IPS DF 6.9 (cell line): ENCODE results near the gene DNAJA3.

Experiments used
- DNase-seq: peaks from one replicate; pipeline ENCODE4 v3.0.0-alpha.2; 2013; ENCODE audit warnings: low read depth, low spot score
- H3K27ac ChIP-seq: one replicate; pipeline ENCODE4 v1.5.1; 2013; ENCODE audit warnings: low read length, control low read depth
- H3K27me3 ChIP-seq: 2 replicates; pipeline ENCODE4 v1.6.1; 2013; ENCODE audit warnings: mild to moderate bottlenecking, low read length; ENCODE audit not compliant: control insufficient read depth, insufficient read depth
- H3K36me3 ChIP-seq: 2 replicates; pipeline ENCODE4 v1.6.1; 2013; ENCODE audit warnings: low read length; ENCODE audit not compliant: control insufficient read depth, insufficient read depth
- H3K4me1 ChIP-seq: 2 replicates; pipeline ENCODE4 v1.6.1; 2013; ENCODE audit warnings: low read length; ENCODE audit not compliant: control insufficient read depth, insufficient read depth
- H3K4me3 ChIP-seq: 2 replicates; pipeline ENCODE4 v1.5.1; 2013; ENCODE audit warnings: mild to moderate bottlenecking, low read length
- H3K9me3 ChIP-seq: 2 replicates; pipeline ENCODE4 v1.6.1; 2013; ENCODE audit warnings: low read length, inconsistent platforms; ENCODE audit not compliant: control insufficient read depth, insufficient read depth
- WGBS: extraction: QIAGEN DNeasy Blood & Tissue Kit; methylation state at CpG from one replicate; pipeline ENCODE4 v1.1.7; 2013; ENCODE audit warnings: mixed read lengths, missing lambda C conversion rate; ENCODE audit not compliant: insufficient read length, insufficient coverage; 5-methylcytosine and 5-hydroxymethylcytosine counted together

Gene DNAJA3

GRCh38 chr16:4461250-4462085, 35.8 kb downstream of the DNAJA3 start:
- H3K4me3 ChIP-seq, result no peak overlapping the region
- H3K27ac ChIP-seq, result no peak overlapping the region
- H3K27me3 ChIP-seq, result no peaks in the 10 kb centered on the region
- no peak for DNase-seq
- WGBS, result no CpG with 5 or more reads among the region's 27 CpGs
- no peaks in the 10 kb centered on the region; the same call in 1 of the 2 replicates for H3K4me1 ChIP-seq
- no peaks in the 10 kb centered on the region for H3K9me3 ChIP-seq
- H3K36me3 ChIP-seq, result peaks cover 18% of the 10 kb centered on the region

GRCh38 chr16:4463522-4464163, 38.0 kb downstream of the DNAJA3 start:
- Histone ChIP-seq H3K4me3 (no peak overlapping the region), H3K4me1 (no peaks in the 10 kb centered on the region; the same call in 1 of the 2 replicates), H3K36me3 (peaks cover 21% of the 10 kb centered on the region), H3K9me3 (no peaks in the 10 kb centered on the region), H3K27ac (no peak overlapping the region), H3K27me3 (no peaks in the 10 kb centered on the region)
- no CpG with 5 or more reads among the region's 22 CpGs for WGBS
- no peak for DNase-seq

- no CpG with 5 or more reads among the region's 32 CpGs for WGBS
- no peak overlapping the region for H3K27ac ChIP-seq
- no peaks in the 10 kb centered on the region for H3K27me3 ChIP-seq
- H3K9me3 ChIP-seq, result no peaks in the 10 kb centered on the region
- no peak for DNase-seq
- H3K4me3 ChIP-seq, result no peak overlapping the region
- H3K36me3 ChIP-seq, result peaks cover 26% of the 10 kb centered on the region
- no peaks in the 10 kb centered on the region; the same call in 1 of the 2 replicates for H3K4me1 ChIP-seq
These were observed 40.5 kb downstream of the DNAJA3 start for GRCh38 chr16:4465977-4466779.

DNA sequence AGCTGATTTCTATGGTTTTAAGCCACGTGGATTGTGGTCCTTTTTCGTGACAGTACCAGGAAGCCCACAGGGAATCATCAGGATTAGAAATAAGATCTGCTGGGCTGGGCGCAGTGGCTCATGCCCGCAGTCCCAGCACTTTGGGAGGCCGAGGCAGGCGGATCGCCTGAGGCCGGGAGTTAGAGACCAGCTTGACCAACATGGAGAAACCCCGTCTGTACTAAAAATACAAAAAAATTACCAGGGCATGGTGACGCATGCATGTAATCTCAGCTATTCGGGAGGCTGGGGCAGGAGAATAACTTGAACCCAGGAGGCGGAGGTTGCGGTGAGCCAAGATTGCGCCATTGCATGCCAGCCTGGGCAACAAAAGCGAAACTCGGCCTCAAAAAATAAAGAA, 42.2 kb downstream of the DNAJA3 start:
- Histone ChIP-seq H3K4me1 (no peaks in the 10 kb centered on the region), H3K36me3 (peaks cover 26% of the 10 kb centered on the region)

GRCh38 chr16:4468972-4469371, 43.3 kb downstream of the DNAJA3 start:
- H3K36me3 ChIP-seq, result peaks cover 23% of the 10 kb centered on the region
- no peak for DNase-seq
- no CpG with 5 or more reads among the region's 10 CpGs for WGBS

More for the DNA sequence above, 42.2 kb downstream of the DNAJA3 start:
- DNase-seq, result no peak
- Histone ChIP-seq H3K27me3 (no peaks in the 10 kb centered on the region), H3K4me3 (no peak overlapping the region), H3K27ac (no peak overlapping the region), H3K9me3 (no peaks in the 10 kb centered on the region)
- no CpG with 5 or more reads among the region's 16 CpGs for WGBS

DNA sequence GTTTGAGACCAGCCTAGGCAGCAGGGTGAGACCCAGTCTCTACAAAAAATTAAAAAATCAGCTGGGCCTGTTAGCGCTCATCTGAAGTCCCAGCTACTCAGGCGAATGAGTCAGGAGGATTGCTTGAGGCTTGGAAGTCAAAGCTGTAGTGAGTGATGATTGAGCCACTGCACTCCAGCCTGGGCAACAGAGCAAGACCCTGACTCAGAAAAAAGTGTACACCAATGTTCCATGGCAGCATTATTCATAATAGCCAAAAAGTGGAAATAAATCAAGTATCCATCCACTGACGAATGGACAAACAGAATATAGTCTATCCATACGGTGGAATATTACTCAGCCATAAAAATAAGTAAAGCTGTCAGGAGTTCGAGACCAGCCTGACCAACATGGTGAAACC, 46.2 kb downstream of the DNAJA3 start:
- H3K4me1 ChIP-seq, result peaks cover 2% of the 10 kb centered on the region; the same call in 1 of the 2 replicates
- H3K27ac ChIP-seq, result no peak overlapping the region
- no peaks in the 10 kb centered on the region for H3K9me3 ChIP-seq

More at GRCh38 chr16:4468972-4469371, 43.3 kb downstream of the DNAJA3 start:
- no peaks in the 10 kb centered on the region for H3K4me1 ChIP-seq
- H3K9me3 ChIP-seq, result no peaks in the 10 kb centered on the region
- no peak overlapping the region for H3K4me3 ChIP-seq
- H3K27ac ChIP-seq, result no peak overlapping the region
- H3K27me3 ChIP-seq, result no peaks in the 10 kb centered on the region

DNA sequence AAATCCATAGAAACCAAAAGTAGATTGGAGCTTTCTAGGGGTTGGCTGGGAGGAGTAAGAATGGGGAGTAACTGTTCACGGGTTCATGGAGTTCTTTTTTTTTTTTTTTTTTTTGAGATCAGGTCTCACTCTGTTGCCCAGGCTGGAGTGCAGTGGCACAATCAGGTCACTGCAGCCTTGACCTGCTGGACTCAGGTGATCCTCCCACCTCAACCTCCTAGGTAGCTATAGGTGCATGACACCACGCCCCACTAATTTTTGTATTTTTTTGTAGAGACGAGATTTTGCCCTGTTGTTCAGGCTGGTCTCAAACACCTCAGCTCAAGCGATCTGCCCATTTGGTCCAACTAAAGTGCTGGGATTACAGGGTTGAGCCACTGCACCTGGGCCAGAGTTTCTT, 47.2 kb downstream of the DNAJA3 start:
- WGBS, result no CpG with 5 or more reads among the region's 4 CpGs
- H3K4me1 ChIP-seq, result peaks cover 2% of the 10 kb centered on the region; the same call in 1 of the 2 replicates
- peaks cover 7% of the 10 kb centered on the region; the same call in 1 of the 2 replicates for H3K36me3 ChIP-seq
- no peak overlapping the region for H3K27ac ChIP-seq
- no peaks in the 10 kb centered on the region for H3K9me3 ChIP-seq
- H3K27me3 ChIP-seq, result no peaks in the 10 kb centered on the region
- no peak overlapping the region for H3K4me3 ChIP-seq
- DNase-seq, result no peak

More for the DNA sequence above, 46.2 kb downstream of the DNAJA3 start:
- Histone ChIP-seq H3K27me3 (no peaks in the 10 kb centered on the region), H3K4me3 (no peak overlapping the region), H3K36me3 (peaks cover 7% of the 10 kb centered on the region; the same call in 1 of the 2 replicates)
- no peak for DNase-seq
- WGBS, result no CpG with 5 or more reads among the region's 5 CpGs

DNA sequence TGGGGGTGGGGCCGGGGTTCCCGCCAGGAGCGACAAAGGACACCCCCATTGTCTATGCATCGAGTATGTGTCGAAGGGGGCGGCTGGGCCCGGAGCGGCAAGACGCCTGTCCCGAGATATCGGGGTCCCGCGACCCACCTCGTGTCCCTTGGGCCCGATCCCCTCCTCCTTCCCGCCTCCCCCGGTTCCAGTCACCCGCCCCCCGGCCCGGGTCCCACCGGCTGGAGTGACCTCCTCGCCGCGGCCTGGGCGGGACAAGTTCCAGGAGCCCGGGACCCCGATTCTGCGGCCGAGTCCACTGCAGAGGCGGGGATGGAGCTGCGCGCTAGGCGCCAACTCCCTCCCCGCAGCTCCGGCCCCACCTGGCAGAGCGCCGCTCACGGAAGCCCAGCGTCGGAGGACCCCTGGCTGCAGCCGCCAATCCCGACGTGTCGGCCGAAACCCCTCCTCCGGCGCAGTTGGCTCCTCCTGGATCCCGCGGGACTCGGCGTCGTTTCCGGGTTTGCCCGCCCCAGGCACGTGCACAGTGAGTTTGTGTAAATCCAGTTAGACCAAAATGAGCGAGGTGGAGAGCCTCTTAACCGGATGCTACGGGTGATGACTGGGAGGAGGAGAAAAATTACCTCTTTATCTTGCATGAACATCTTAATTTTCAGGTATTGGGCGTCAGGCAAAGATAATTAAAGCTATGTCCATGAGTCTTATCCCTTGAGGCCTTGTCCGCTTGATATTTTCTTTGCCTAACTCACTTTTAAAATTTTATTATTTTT, 48.7 kb downstream of the DNAJA3 start, which contains the start of gene NMRAL1:
Gene NMRAL1 (minus strand): TSS at position 434 of the 770 bp plus-strand sequence. CDS start 493 bp downstream, outside the sequence.
- WGBS, result no CpG with 5 or more reads among the region's 60 CpGs
- peaks cover 2% of the 10 kb centered on the region; the same call in 1 of the 2 replicates for H3K4me1 ChIP-seq
- peak within 1 kb of the TSS; percentile 75 for H3K4me3 ChIP-seq
- no peak within 1 kb of the TSS for H3K27ac ChIP-seq
- H3K27me3 ChIP-seq, result no peaks in the 10 kb centered on the region
- no peaks in the 10 kb centered on the region for H3K36me3 ChIP-seq
- peak; percentile 84 for DNase-seq
- H3K9me3 ChIP-seq, result no peaks in the 10 kb centered on the region

GRCh38 chr16:4475880-4476788, 50.5 kb downstream of the DNAJA3 start, which contains the start of gene HMOX2:
TSS of gene HMOX2 (plus strand) at chr16:4476398. CDS start at chr16:4505525, 29,127 bp downstream.
- Histone ChIP-seq H3K4me3 (peak within 1 kb of the TSS; percentile 72; the same call in 1 of the 2 replicates), H3K27ac (no peak within 1 kb of the TSS), H3K27me3 (no peaks in the 10 kb centered on the region), H3K36me3 (no peaks in the 10 kb centered on the region), H3K4me1 (peaks cover 2% of the 10 kb centered on the region; the same call in 1 of the 2 replicates), H3K9me3 (no peaks in the 10 kb centered on the region)
- no CpG with 5 or more reads among the region's 70 CpGs for WGBS
- peak; percentile 93 for DNase-seq
